PC-9 (cell line): ENCODE data around the gene IL1F10. TPM values are rescaled to one million over a fixed set of nuclear protein-coding genes. Genes with fewer than 3 reads are reported as not detected.

Experiments used
- BruUV-seq: library from RNA; stranded (reverse); fragments of 400-500 nt; replicated peaks from 2 replicates; lab custom pipeline; 2021; lab: Mats Ljungman, UMichigan
- CTCF ChIA-PET: fragments of 300-600 bp; sonication (Branson Sonifier 250); formaldehyde crosslinking; loops from one replicate; lab custom pipeline; 2022; ENCODE audit warnings: antibody characterized with exemption; lab: Charles Lee
- POLR2A ChIA-PET: fragments of 300-600 bp; sonication (Branson Sonifier 250); formaldehyde crosslinking; loops from one replicate; lab custom pipeline; 2022; ENCODE audit warnings: antibody characterized with exemption; ENCODE audit not compliant: unreplicated experiment; lab: Charles Lee
- DNase-seq, 2 experiments: peaks; one replicate each; pipeline versions ENCODE4 v3.0.0 to v3.0.0-alpha.2; 2015 to 2022; ENCODE audit warnings: mixed read lengths in 1 of 2
- H2AFZ ChIP-seq: fragments of 200-600 bp; sonication (generic); 2 replicates; pipeline ENCODE4 v1.8.1; 2017; ENCODE audit warnings: antibody characterized with exemption
- H3F3A ChIP-seq: fragments of 200-600 bp; sonication (generic); 2 replicates; pipeline ENCODE4 v1.8.1; 2017; ENCODE audit warnings: antibody characterized with exemption, mild to moderate bottlenecking, low read depth; ENCODE audit not compliant: insufficient read depth
- H3K27ac ChIP-seq: fragments of 200-600 bp; sonication (generic); 2 replicates; pipeline ENCODE4 v1.6.1; 2016; ENCODE audit warnings: mixed run types
- H3K27me3 ChIP-seq: fragments of 200-600 bp; sonication (generic); 2 replicates; pipeline ENCODE4 v1.6.1; 2016; ENCODE audit warnings: low read depth, mixed run types; ENCODE audit not compliant: insufficient read depth
- H3K36me3 ChIP-seq: fragments of 200-600 bp; sonication (generic); 2 replicates; pipeline ENCODE4 v1.6.1; 2016; ENCODE audit warnings: low read depth, mixed run types
- H3K4me1 ChIP-seq: fragments of 200-600 bp; sonication (generic); replicated peaks from 2 replicates; pipeline ENCODE4 v1.6.1; 2016; ENCODE audit warnings: mixed run types; ENCODE audit not compliant: insufficient read depth
- H3K4me2 ChIP-seq: fragments of 200-600 bp; sonication (generic); 2 replicates; pipeline ENCODE4 v1.6.1; 2017; ENCODE audit warnings: mixed run types
- H3K4me3 ChIP-seq: fragments of 200-600 bp; sonication (generic); 2 replicates; pipeline ENCODE4 v1.6.1; 2016; ENCODE audit warnings: mixed run types
- H3K79me2 ChIP-seq: fragments of 200-600 bp; sonication (generic); 2 replicates; pipeline ENCODE4 v1.6.1; 2017; ENCODE audit warnings: low read depth, mixed run types
- H3K9me2 ChIP-seq: fragments of 200-600 bp; sonication (generic); 2 replicates; pipeline ENCODE4 v1.8.1; 2017; ENCODE audit warnings: mild to moderate bottlenecking; ENCODE audit not compliant: insufficient read depth
- H3K9me3 ChIP-seq: fragments of 200-600 bp; sonication (generic); 2 replicates; pipeline ENCODE4 v1.8.1; 2016; ENCODE audit warnings: low read depth; ENCODE audit not compliant: insufficient read depth
- H4K20me1 ChIP-seq: fragments of 200-600 bp; sonication (generic); 2 replicates; pipeline ENCODE4 v1.8.1; 2017; ENCODE audit not compliant: insufficient read depth
- CTCF ChIP-seq: fragments of 200-600 bp; sonication (generic); conservative IDR thresholded peaks from 2 replicates; pipeline ENCODE4 v1.6.1; 2017; ENCODE audit warnings: mixed run types, antibody characterized with exemption, mild to moderate bottlenecking, moderate library complexity
- EZH2 ChIP-seq: fragments of 200-600 bp; sonication (generic); IDR thresholded peaks from 2 replicates; pipeline ENCODE4 v1.8.0; 2017; ENCODE audit warnings: antibody characterized with exemption, low read depth
- intact Hi-C: fragments of 100-400 bp; cut with micrococcal nuclease; formaldehyde crosslinking; loops from one replicate; pipeline ENCODE4 v1.10.0; 2022; ENCODE audit not compliant: unreplicated experiment
- total RNA-seq: library from RNA; stranded (reverse); gene quantifications from 2 replicates; pipeline ENCODE4 v1.2.3, GENCODE V29; 2021

Gene IL1F10
- total RNA-seq, 1 experiment from 2014 or later: not detected

- BruUV-seq: no TSS peak
- no peaks in the 10 kb centered on the region for H3K36me3 ChIP-seq
- H3K27ac ChIP-seq: no peak overlapping the region
- no peak overlapping the region for H2AFZ ChIP-seq
- H3K9me2 ChIP-seq: no peaks in the 10 kb centered on the region
- intact Hi-C loops: no loop called here
- ChIA-PET POLR2A (no interaction called here), CTCF (no interaction called here)
- H4K20me1 ChIP-seq: no peaks in the 10 kb centered on the region
- no peak overlapping the region for H3K4me2 ChIP-seq
- no peak overlapping the region for H3K4me3 ChIP-seq
- H3K79me2 ChIP-seq: no peaks in the 10 kb centered on the region
- peaks cover 20% of the 10 kb centered on the region for H3K9me3 ChIP-seq
- peaks cover 13% of the 10 kb centered on the region for H3K4me1 ChIP-seq
- TF ChIP-seq CTCF: no peak
- TF ChIP-seq EZH2: no peak
- peaks cover 7% of the 10 kb centered on the region; the same call in 1 of the 2 replicates for H3F3A ChIP-seq
- H3K27me3 ChIP-seq: no peaks in the 10 kb centered on the region
- no peak for DNase-seq
Observed at GRCh38 chr2:113054066-113054465, 13.7 kb upstream of the IL1F10 start.

- Histone ChIP-seq H3K79me2 (no peaks in the 10 kb centered on the region), H3K4me3 (no peak overlapping the region), H3K27ac (no peak overlapping the region), H3K4me2 (no peak overlapping the region), H3K4me1 (peaks cover 37% of the 10 kb centered on the region), H3K9me2 (no peaks in the 10 kb centered on the region), H3K9me3 (peaks cover 20% of the 10 kb centered on the region), H3K27me3 (no peaks in the 10 kb centered on the region), H4K20me1 (no peaks in the 10 kb centered on the region), H3F3A (peaks cover 15% of the 10 kb centered on the region; the same call in 1 of the 2 replicates), H2AFZ (no peak overlapping the region), H3K36me3 (no peaks in the 10 kb centered on the region)
- TF ChIP-seq EZH2: no peak
- TF ChIP-seq CTCF: no peak
- no peak for DNase-seq
- no TSS peak for BruUV-seq
- POLR2A ChIA-PET: no interaction called here
- CTCF ChIA-PET: no interaction called here
- intact Hi-C loops: no loop called here
Observed at GRCh38 chr2:113056521-113056920, 11.2 kb upstream of the IL1F10 start.

GRCh38 chr2:113057117-113057516 lies 10.7 kb upstream of the IL1F10 start:
- no peaks in the 10 kb centered on the region for H3K9me2 ChIP-seq
- H3K27ac ChIP-seq: no peak overlapping the region
- H3K4me2 ChIP-seq: no peak overlapping the region
- H3K79me2 ChIP-seq: no peaks in the 10 kb centered on the region
- no peaks in the 10 kb centered on the region for H3K36me3 ChIP-seq
- ChIA-PET CTCF (no interaction called here), POLR2A (no interaction called here)
- peaks cover 20% of the 10 kb centered on the region for H3K9me3 ChIP-seq
- H2AFZ ChIP-seq: no peak overlapping the region
- H3K27me3 ChIP-seq: no peaks in the 10 kb centered on the region
- no peaks in the 10 kb centered on the region for H4K20me1 ChIP-seq
- intact Hi-C loops: no loop called here
- no TSS peak for BruUV-seq
- no peak overlapping the region for H3K4me3 ChIP-seq
- peaks cover 15% of the 10 kb centered on the region; the same call in 1 of the 2 replicates for H3F3A ChIP-seq
- TF ChIP-seq CTCF (no peak), EZH2 (no peak)
- DNase-seq: no peak
- H3K4me1 ChIP-seq: peaks cover 37% of the 10 kb centered on the region
